ENCODE measurements around the gene TBCC. TPM values are rescaled to one million over a fixed set of nuclear protein-coding genes. Genes with fewer than 3 reads are reported as not detected.
"Not testable (repeated sequence)": the region's sequence is repeated elsewhere in the genome, so short reads cannot be mapped to it uniquely, and the experiment has no call there.

TBCC gene
- total and polyA plus RNA-seq, 10 of the 15 experiments (the other 5 are each of a cell fraction or from before 2014, with no cell fraction given), result 2.5 to 41.9 (median 20.3) TPM

DNA sequence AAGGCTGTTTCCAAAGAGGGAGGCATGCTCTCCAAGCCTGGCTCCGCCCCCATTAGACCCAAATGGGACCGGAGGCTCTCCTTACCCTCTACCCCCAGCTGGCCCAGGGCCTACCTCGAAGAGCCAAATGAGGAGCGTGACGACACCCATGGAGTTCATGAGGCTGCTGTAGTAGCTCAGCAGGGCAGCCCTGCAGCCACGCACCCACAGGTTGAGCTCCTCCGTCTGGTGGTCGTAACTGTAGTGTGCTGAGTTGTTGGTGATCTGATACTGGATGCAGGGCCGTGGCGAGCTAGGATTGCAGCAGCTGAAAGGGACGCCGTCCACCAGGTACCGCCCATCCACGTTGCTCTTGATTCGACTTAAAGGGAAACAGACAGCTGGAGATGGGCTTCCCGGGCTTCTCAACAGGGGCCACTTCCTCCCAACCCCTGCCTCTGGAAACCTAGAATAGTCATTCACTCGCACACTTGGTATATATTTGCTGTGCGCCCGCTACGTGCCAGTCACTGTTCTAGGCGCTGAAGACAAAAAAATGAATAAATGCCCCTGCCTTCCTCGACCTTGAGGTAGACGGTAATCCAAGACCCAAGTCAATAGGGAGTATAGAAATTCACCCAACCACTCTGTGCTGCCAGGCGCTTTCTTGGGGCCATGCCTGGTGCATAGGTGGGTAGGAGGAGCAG lies 41.5 kb downstream of the TBCC start:
- H3K9ac ChIP-seq (ENCODE audit: control insufficient read depth, insufficient read depth, low read length), result no peak overlapping the region
- 62% methylated on average over 24 of the region's 24 CpGs for WGBS (ENCODE audit: insufficient coverage, insufficient replicate concordance, low lambda C conversion rate, missing lambda C conversion rate)
- no peak for DNase-seq (ENCODE audit: low read depth, low spot score)
- H3K27ac ChIP-seq (ENCODE audit: control insufficient read depth, insufficient read depth), result no peak overlapping the region
- H3K4me3 ChIP-seq, result no peak overlapping the region
- no peak for ATAC-seq
- H3K4me1 ChIP-seq (ENCODE audit: control insufficient read depth, insufficient read depth, low read length), result no peaks in the 10 kb centered on the region
- BruUV-seq (replicated peaks), result no TSS peak
- H3K27me3 ChIP-seq (replicated peaks in 1 of 2; ENCODE audit: control insufficient read depth in 2 of 2, insufficient read depth in 2 of 2, low read length in 1 of 2), result no peaks in the 10 kb centered on the region
- SMC1A ChIA-PET (ENCODE audit: uncharacterized antibody, unreplicated experiment), result interaction anchor here (1.2 kb wide), 1 partner anchor 12 kb away, joined by 3 read pairs; no protein-coding TSS in a partner anchor
- RAD21 ChIA-PET (ENCODE audit: unreplicated experiment), result no interaction called here
- TF ChIP-seq PML (IDR thresholded peaks at IDR 0.05; ENCODE audit: low read length) (no peak), EGR1 (IDR thresholded peaks at IDR 0.05; ENCODE audit: borderline replicate concordance in 1 of 2, low read depth in 2 of 2, low read length in 2 of 2) (no peak), SMARCA5 (IDR thresholded peaks at IDR 0.05) (no peak), TCF7 (IDR thresholded peaks at IDR 0.05; ENCODE audit: borderline replicate concordance) (no peak), RCOR1 (conservative IDR thresholded peaks at IDR 0.05; ENCODE audit: low read depth, low read length) (no peak), NFYB (IDR thresholded peaks at IDR 0.05; ENCODE audit: insufficient read depth, low read depth, low read length) (no peak), NFIC (IDR thresholded peaks at IDR 0.05; ENCODE audit: low read depth, low read length) (no peak), STAT1 (conservative IDR thresholded peaks at IDR 0.05) (no peak), CREB1 (IDR thresholded peaks at IDR 0.05; ENCODE audit: low read depth) (no peak)
- TF ChIP-seq, protein P1, sequence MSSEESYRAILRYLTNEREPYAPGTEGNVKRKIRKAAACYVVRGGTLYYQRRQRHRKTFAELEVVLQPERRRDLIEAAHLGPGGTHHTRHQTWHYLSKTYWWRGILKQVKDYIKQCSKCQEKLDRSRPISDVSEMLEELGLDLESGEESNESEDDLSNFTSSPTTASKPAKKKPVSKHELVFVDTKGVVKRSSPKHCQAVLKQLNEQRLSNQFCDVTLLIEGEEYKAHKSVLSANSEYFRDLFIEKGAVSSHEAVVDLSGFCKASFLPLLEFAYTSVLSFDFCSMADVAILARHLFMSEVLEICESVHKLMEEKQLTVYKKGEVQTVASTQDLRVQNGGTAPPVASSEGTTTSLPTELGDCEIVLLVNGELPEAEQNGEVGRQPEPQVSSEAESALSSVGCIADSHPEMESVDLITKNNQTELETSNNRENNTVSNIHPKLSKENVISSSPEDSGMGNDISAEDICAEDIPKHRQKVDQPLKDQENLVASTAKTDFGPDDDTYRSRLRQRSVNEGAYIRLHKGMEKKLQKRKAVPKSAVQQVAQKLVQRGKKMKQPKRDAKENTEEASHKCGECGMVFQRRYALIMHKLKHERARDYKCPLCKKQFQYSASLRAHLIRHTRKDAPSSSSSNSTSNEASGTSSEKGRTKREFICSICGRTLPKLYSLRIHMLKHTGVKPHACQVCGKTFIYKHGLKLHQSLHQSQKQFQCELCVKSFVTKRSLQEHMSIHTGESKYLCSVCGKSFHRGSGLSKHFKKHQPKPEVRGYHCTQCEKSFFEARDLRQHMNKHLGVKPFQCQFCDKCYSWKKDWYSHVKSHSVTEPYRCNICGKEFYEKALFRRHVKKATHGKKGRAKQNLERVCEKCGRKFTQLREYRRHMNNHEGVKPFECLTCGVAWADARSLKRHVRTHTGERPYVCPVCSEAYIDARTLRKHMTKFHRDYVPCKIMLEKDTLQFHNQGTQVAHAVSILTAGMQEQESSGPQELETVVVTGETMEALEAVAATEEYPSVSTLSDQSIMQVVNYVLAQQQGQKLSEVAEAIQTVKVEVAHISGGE (CRISPR knock-in tag; IDR thresholded peaks at IDR 0.05), result no peak
- TF ChIP-seq, protein P2, sequence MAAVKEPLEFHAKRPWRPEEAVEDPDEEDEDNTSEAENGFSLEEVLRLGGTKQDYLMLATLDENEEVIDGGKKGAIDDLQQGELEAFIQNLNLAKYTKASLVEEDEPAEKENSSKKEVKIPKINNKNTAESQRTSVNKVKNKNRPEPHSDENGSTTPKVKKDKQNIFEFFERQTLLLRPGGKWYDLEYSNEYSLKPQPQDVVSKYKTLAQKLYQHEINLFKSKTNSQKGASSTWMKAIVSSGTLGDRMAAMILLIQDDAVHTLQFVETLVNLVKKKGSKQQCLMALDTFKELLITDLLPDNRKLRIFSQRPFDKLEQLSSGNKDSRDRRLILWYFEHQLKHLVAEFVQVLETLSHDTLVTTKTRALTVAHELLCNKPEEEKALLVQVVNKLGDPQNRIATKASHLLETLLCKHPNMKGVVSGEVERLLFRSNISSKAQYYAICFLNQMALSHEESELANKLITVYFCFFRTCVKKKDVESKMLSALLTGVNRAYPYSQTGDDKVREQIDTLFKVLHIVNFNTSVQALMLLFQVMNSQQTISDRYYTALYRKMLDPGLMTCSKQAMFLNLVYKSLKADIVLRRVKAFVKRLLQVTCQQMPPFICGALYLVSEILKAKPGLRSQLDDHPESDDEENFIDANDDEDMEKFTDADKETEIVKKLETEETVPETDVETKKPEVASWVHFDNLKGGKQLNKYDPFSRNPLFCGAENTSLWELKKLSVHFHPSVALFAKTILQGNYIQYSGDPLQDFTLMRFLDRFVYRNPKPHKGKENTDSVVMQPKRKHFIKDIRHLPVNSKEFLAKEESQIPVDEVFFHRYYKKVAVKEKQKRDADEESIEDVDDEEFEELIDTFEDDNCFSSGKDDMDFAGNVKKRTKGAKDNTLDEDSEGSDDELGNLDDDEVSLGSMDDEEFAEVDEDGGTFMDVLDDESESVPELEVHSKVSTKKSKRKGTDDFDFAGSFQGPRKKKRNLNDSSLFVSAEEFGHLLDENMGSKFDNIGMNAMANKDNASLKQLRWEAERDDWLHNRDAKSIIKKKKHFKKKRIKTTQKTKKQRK (IDR thresholded peaks at IDR 0.05; ENCODE audit: low read depth, low read length), result no peak
- CTCF ChIA-PET, result interaction anchor here (0.6 kb wide), 1 partner anchor 10 kb away, joined by 3 read pairs; no protein-coding TSS in a partner anchor
- no peak overlapping the region for H2AFZ ChIP-seq (ENCODE audit: control insufficient read depth, low read depth, low read length)
- H4K20me1 ChIP-seq (ENCODE audit: control insufficient read depth, insufficient read depth), result no peaks in the 10 kb centered on the region
- H3K4me2 ChIP-seq (ENCODE audit: control insufficient read depth, insufficient read depth), result no peak overlapping the region
- H3K36me3 ChIP-seq (ENCODE audit: control insufficient read depth in 2 of 2, insufficient read depth in 2 of 2, low read length in 1 of 2), result no peaks in the 10 kb centered on the region
- no peaks in the 10 kb centered on the region for H3K79me2 ChIP-seq (ENCODE audit: control insufficient read depth, insufficient read depth, low read length)
- intact Hi-C loops (cut with micrococcal nuclease; ENCODE audit: unreplicated experiment), result no loop called here
- FAIRE-seq, result no peak
- POLR2A ChIA-PET, result interaction anchor here (1.0 kb wide), 1 partner anchor 14 kb away, joined by 3 read pairs; no protein-coding TSS in a partner anchor
- in situ Hi-C loops (cut with MboI), result no loop called here
- no peaks in the 10 kb centered on the region for H3K9me3 ChIP-seq (replicated peaks; ENCODE audit: control insufficient read depth, insufficient read depth, low read length)

DNA sequence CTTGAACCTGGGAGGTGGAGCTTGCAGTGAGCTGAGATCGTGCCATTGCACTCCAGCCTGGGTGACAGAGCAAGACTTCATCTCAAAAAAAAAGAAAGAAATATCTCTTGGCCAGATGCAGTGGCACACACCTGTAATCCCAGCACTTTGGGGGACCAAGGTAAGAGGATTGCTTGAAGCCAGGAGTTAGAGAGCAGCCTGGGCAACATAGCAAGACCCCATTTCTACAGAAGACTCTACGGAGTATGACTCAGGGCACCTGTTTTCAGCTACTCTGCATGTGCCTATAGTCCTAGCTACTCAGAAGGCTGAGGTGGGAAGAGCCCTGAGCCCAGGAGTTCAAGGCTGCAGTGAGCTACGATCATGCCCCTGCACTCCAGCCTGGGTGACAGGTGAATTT lies 43.1 kb downstream of the TBCC start:
- intact Hi-C loops (cut with micrococcal nuclease; ENCODE audit: unreplicated experiment); RAD21 ChIA-PET (ENCODE audit: unreplicated experiment); ATAC-seq; in situ Hi-C loops (cut with MboI); SMC1A ChIA-PET (ENCODE audit: uncharacterized antibody, unreplicated experiment); H3K4me1 ChIP-seq (ENCODE audit: control insufficient read depth, insufficient read depth, low read length); H3K4me2 ChIP-seq (ENCODE audit: control insufficient read depth, insufficient read depth); H4K20me1 ChIP-seq (ENCODE audit: control insufficient read depth, insufficient read depth); FAIRE-seq; H3K9ac ChIP-seq (ENCODE audit: control insufficient read depth, insufficient read depth, low read length); H2AFZ ChIP-seq (ENCODE audit: control insufficient read depth, low read depth, low read length); H3K27me3 ChIP-seq (replicated peaks in 1 of 2; ENCODE audit: control insufficient read depth in 2 of 2, insufficient read depth in 2 of 2, low read length in 1 of 2); H3K4me3 ChIP-seq; H3K9me3 ChIP-seq (replicated peaks; ENCODE audit: control insufficient read depth, insufficient read depth, low read length); H3K27ac ChIP-seq (ENCODE audit: control insufficient read depth, insufficient read depth); DNase-seq (ENCODE audit: low read depth, low spot score); H3K36me3 ChIP-seq (ENCODE audit: control insufficient read depth in 2 of 2, insufficient read depth in 2 of 2, low read length in 1 of 2); BruUV-seq (replicated peaks); H3K79me2 ChIP-seq (ENCODE audit: control insufficient read depth, insufficient read depth, low read length): not testable (repeated sequence)
- WGBS (ENCODE audit: insufficient coverage, insufficient replicate concordance, low lambda C conversion rate, missing lambda C conversion rate), result 81% methylated on average over 3 of the region's 3 CpGs
- POLR2A ChIA-PET, result interaction anchor here (0.8 kb wide), 1 partner anchor 45 kb away, joined by 3 read pairs; no protein-coding TSS in a partner anchor
- CTCF ChIA-PET, result interaction anchor here (0.8 kb wide), 1 partner anchor 24 kb away, joined by 3 read pairs; no protein-coding TSS in a partner anchor
